ENCODE measurements around the gene ADARB2. TPM values are rescaled to one million over a fixed set of nuclear protein-coding genes. Genes with fewer than 3 reads are reported as not detected.

The ADARB2 gene
- total RNA-seq, 1 donor from 2014 or later, result 38.7 TPM

DNA sequence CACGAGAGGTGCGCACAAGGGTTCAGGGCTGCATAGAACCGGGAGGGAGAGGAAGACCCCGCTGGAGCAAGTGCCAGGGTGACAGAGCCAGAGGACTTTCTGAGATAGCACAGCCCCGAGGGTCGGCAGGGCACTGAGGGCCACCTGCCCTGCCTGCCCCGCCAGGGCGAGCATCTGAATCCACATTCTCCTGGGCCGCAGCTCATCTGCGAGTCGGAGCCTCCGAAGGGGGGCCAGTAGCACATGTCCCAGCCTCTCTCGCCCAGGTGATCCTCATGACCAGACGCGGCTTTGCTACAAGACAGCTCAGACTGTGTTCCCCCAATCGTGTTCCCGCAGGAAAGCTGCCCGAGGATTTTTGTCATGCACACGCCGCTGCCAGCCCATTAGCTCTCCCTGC is 71.2 kb downstream of the ADARB2 start:
- Mint-ChIP-seq H3K27me3 (ENCODE audit: unreplicated experiment) (peaks cover 5% of the 10 kb centered on the region), H3K36me3 (ENCODE audit: unreplicated experiment) (peaks cover 3% of the 10 kb centered on the region), H3K4me3 (ENCODE audit: unreplicated experiment) (no peak overlapping the region), H3K27ac (ENCODE audit: unreplicated experiment) (no peak overlapping the region), H3K9me3 (ENCODE audit: unreplicated experiment) (no peaks in the 10 kb centered on the region), H3K4me1 (ENCODE audit: unreplicated experiment) (no peaks in the 10 kb centered on the region)
- no peak for DNase-seq (ENCODE audit: extremely low spot score, unreplicated experiment)
- TF ChIP-seq, protein P1, sequence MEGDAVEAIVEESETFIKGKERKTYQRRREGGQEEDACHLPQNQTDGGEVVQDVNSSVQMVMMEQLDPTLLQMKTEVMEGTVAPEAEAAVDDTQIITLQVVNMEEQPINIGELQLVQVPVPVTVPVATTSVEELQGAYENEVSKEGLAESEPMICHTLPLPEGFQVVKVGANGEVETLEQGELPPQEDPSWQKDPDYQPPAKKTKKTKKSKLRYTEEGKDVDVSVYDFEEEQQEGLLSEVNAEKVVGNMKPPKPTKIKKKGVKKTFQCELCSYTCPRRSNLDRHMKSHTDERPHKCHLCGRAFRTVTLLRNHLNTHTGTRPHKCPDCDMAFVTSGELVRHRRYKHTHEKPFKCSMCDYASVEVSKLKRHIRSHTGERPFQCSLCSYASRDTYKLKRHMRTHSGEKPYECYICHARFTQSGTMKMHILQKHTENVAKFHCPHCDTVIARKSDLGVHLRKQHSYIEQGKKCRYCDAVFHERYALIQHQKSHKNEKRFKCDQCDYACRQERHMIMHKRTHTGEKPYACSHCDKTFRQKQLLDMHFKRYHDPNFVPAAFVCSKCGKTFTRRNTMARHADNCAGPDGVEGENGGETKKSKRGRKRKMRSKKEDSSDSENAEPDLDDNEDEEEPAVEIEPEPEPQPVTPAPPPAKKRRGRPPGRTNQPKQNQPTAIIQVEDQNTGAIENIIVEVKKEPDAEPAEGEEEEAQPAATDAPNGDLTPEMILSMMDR (IDR thresholded peaks at IDR 0.05), result no peak

DNA sequence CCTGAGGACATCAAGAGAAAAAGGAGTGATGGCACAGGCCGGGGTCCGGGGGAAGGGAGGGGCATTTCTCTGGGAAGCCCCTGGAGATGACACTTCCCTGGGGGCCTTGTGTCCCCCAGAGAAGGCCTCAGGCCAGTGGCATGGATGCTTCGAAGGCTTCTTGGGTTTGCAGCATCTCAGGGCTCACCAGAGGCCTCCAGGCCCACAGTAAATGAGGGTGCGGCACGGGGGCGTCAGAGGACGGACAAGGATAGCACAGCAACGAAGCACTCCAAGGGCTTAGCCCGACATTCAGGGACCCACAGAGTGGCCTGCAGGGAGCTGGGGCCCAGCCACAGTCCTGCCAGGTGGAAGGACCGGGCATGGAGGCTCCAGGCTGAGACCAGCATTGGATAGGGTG is 71.6 kb downstream of the ADARB2 start:
- Mint-ChIP-seq H3K4me3 (ENCODE audit: unreplicated experiment) (no peak overlapping the region), H3K36me3 (ENCODE audit: unreplicated experiment) (peaks cover 3% of the 10 kb centered on the region), H3K4me1 (ENCODE audit: unreplicated experiment) (no peaks in the 10 kb centered on the region), H3K9me3 (ENCODE audit: unreplicated experiment) (no peaks in the 10 kb centered on the region), H3K27me3 (ENCODE audit: unreplicated experiment) (peaks cover 5% of the 10 kb centered on the region), H3K27ac (ENCODE audit: unreplicated experiment) (no peak overlapping the region)
- TF ChIP-seq, protein P1 (IDR thresholded peaks at IDR 0.05), result no peak
- no peak for DNase-seq (ENCODE audit: extremely low spot score, unreplicated experiment)

DNA sequence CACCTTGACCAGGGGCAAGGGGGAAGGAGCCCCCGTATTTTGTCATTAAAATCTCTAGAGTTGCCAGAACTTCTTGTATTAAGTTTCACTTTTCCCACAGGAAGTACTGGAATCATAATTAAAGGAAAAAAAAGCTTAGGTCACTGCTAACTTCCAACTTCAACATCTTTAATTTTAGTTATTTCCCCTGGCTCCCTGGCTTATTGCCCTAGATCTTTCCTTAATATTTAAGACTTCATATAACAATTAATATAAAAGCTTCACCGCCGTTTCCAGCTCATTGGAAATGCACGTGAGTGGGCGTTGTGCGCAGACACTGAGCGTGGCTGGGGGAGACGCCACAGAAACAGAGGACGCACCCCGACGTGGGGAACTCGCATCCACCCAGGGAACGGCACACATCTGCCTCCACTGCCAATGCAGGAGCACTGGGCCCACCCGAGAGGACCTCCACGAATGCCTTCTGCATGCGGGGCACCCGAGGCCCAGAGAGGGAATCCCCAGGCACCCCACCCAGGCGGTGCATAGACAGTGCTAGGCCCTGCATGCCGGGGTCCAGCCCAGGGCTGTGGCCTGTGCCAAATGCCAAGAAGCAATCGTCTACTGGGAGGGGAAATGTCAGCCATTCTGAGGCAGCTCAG is 72.2 kb downstream of the ADARB2 start:
- H3K9me3 Mint-ChIP-seq (ENCODE audit: unreplicated experiment), result no peaks in the 10 kb centered on the region
- TF ChIP-seq, protein P1 (IDR thresholded peaks at IDR 0.05), result no peak
- H3K27me3 Mint-ChIP-seq (ENCODE audit: unreplicated experiment), result peaks cover 5% of the 10 kb centered on the region
- no peak for DNase-seq (ENCODE audit: extremely low spot score, unreplicated experiment)
- peaks cover 3% of the 10 kb centered on the region for H3K36me3 Mint-ChIP-seq (ENCODE audit: unreplicated experiment)
- no peaks in the 10 kb centered on the region for H3K4me1 Mint-ChIP-seq (ENCODE audit: unreplicated experiment)
- no peak overlapping the region for H3K27ac Mint-ChIP-seq (ENCODE audit: unreplicated experiment)
- no peak overlapping the region for H3K4me3 Mint-ChIP-seq (ENCODE audit: unreplicated experiment)

DNA sequence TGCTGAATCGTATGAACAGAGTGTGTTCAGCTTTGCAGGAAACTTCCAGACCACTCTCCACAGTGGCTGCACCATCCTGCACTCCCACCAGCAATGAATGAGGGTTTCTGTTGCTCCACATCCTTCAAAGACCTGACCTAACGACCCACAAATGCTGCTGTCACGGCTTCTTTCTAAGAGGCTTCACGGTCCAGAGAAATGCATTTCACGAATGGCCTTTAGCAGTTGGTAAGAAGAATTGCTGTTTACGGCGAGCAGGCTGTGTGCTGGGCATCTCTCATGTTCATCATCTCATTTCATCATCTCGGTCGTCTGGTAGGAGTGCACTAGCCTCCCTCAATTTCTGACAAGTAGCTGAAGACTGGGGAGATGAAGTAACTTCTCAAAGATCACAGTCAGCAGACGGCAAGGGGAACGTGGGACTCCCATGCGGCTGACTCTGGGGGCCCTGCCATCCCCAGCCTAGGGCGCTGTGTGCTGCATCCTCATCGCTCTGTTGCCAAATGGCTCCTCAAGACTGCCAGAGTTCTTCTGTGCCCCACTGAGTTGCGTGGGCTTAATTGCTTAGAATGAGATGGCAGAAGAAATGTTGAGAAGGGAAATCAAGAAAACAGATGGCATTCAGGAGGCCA is 72.9 kb downstream of the ADARB2 start:
- peaks cover 3% of the 10 kb centered on the region for H3K36me3 Mint-ChIP-seq (ENCODE audit: unreplicated experiment)
- H3K27me3 Mint-ChIP-seq (ENCODE audit: unreplicated experiment), result peaks cover 5% of the 10 kb centered on the region
- no peaks in the 10 kb centered on the region for H3K4me1 Mint-ChIP-seq (ENCODE audit: unreplicated experiment)
- TF ChIP-seq, protein P1 (IDR thresholded peaks at IDR 0.05), result no peak
- no peak for DNase-seq (ENCODE audit: extremely low spot score, unreplicated experiment)
- H3K4me3 Mint-ChIP-seq (ENCODE audit: unreplicated experiment), result no peak overlapping the region
- no peaks in the 10 kb centered on the region for H3K9me3 Mint-ChIP-seq (ENCODE audit: unreplicated experiment)
- no peak overlapping the region for H3K27ac Mint-ChIP-seq (ENCODE audit: unreplicated experiment)

DNA sequence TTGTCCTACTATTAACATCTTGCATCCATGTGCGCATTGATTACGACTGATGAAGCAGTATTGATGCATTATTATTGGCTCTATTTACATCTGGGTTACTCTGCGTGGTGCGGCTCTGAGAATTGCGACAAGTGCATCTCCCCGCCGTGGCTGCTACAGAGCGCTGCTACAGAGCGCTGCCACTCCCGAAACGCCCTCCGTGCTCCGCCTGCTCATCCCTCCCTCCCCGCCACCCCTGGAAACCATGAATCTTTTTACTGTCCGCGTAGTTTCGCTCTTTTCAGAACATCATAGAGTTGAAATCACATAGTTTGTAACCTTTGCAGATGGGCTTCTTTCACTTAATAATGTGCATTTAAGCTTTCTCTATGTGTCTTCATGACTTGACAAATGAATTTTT is 74.1 kb downstream of the ADARB2 start:
- DNase-seq (ENCODE audit: extremely low spot score, unreplicated experiment), result no peak
- peaks cover 8% of the 10 kb centered on the region for H3K27me3 Mint-ChIP-seq (ENCODE audit: unreplicated experiment)
- H3K4me1 Mint-ChIP-seq (ENCODE audit: unreplicated experiment), result peaks cover 2% of the 10 kb centered on the region
- H3K9me3 Mint-ChIP-seq (ENCODE audit: unreplicated experiment), result no peaks in the 10 kb centered on the region
- H3K27ac Mint-ChIP-seq (ENCODE audit: unreplicated experiment), result no peak overlapping the region
- TF ChIP-seq, protein P1 (IDR thresholded peaks at IDR 0.05), result no peak
- no peak overlapping the region for H3K4me3 Mint-ChIP-seq (ENCODE audit: unreplicated experiment)
- H3K36me3 Mint-ChIP-seq (ENCODE audit: unreplicated experiment), result peaks cover 3% of the 10 kb centered on the region
